ENCODE results near the gene FIZ1.

Gene FIZ1

DNA sequence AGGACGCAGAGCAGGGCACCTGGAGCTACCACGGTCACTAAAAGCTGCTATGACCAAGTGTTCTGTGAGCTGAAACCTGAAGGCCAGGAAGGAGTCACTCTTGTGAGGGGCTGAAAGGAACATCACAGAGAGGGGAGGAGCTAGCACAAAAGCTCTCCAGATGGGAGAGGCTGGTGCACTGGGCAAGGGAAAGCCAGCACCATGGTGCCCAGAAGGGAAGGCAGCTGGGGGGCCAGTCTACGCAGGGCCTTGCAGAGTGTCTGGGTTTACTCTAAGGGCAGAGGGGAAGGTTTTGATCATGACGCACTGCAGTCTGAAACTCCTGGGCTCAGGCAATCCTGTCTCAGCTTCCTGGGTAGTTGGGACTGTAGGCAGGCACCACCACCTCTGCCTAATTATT is 37.4 kb upstream of the FIZ1 start:
- TF ChIP-seq, protein P1, sequence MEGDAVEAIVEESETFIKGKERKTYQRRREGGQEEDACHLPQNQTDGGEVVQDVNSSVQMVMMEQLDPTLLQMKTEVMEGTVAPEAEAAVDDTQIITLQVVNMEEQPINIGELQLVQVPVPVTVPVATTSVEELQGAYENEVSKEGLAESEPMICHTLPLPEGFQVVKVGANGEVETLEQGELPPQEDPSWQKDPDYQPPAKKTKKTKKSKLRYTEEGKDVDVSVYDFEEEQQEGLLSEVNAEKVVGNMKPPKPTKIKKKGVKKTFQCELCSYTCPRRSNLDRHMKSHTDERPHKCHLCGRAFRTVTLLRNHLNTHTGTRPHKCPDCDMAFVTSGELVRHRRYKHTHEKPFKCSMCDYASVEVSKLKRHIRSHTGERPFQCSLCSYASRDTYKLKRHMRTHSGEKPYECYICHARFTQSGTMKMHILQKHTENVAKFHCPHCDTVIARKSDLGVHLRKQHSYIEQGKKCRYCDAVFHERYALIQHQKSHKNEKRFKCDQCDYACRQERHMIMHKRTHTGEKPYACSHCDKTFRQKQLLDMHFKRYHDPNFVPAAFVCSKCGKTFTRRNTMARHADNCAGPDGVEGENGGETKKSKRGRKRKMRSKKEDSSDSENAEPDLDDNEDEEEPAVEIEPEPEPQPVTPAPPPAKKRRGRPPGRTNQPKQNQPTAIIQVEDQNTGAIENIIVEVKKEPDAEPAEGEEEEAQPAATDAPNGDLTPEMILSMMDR (IDR thresholded peaks at IDR 0.05; ENCODE audit: control extremely low read depth, extremely low read depth, low read depth, missing control alignments) = no peak
- ChIA-PET POLR2A (interaction anchor here (0.8 to 2.7 kb wide), 4 partner anchors 11 to 49 kb away, joined by 4 to 8 read pairs (median 4); partner anchors contain the start of genes CCDC106 and U2AF2), CTCF (interaction anchor here (0.9 to 9.0 kb wide), 10 partner anchors 10 to 673 kb away, joined by 3 to 84 read pairs (median 4); partner anchors contain the start of genes CCDC106, U2AF2 and ZNF784)
- no peak for DNase-seq (ENCODE audit: extremely low spot score)

- ChIA-PET POLR2A (interaction anchor here (1.9 to 2.7 kb wide), 2 partner anchors 12 to 19 kb away, joined by 7 to 8 read pairs; partner anchors contain the start of genes CCDC106 and U2AF2), CTCF (interaction anchor here (1.0 to 9.0 kb wide), 6 partner anchors 11 to 30 kb away, joined by 3 to 84 read pairs (median 4); partner anchors contain the start of genes CCDC106, U2AF2 and ZNF784)
- TF ChIP-seq, protein P1 (IDR thresholded peaks at IDR 0.05; ENCODE audit: control extremely low read depth, extremely low read depth, low read depth, missing control alignments) = no peak
- DNase-seq (ENCODE audit: extremely low spot score) = no peak
Observed at GRCh38 chr19:55635856-55636440, 36.6 kb upstream of the FIZ1 start.

DNA sequence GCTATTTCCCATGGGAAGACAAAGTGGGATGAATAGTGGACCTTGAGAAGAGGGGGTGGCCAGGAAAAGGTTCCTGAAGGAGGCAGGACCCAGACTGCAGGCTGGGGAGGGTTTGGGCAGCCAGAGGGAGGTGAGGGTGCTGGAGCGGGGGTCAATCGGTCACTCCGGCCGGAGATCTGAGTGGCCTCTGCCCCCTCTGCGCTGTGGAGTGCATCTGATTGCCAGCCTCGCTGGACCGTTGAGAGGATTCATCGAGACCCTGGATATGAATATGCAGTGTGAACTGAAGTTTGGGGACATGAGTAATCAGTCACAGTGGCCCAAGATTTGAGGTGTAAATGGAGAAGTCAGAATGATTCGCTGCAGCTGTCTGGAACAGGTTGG is 36.0 kb upstream of the FIZ1 start:
- TF ChIP-seq, protein P1 (IDR thresholded peaks at IDR 0.05; ENCODE audit: control extremely low read depth, extremely low read depth, low read depth, missing control alignments) = no peak
- ChIA-PET POLR2A (interaction anchor here (1.9 to 2.7 kb wide), 2 partner anchors 12 to 19 kb away, joined by 7 to 8 read pairs; partner anchors contain the start of genes CCDC106 and U2AF2), CTCF (interaction anchor here (1.0 to 9.0 kb wide), 7 partner anchors 11 to 698 kb away, joined by 3 to 84 read pairs (median 4); partner anchors contain the start of genes CCDC106, U2AF2 and ZNF784)
- no peak for DNase-seq (ENCODE audit: extremely low spot score)

- no peak for DNase-seq (ENCODE audit: extremely low spot score)
- TF ChIP-seq, protein P1 (IDR thresholded peaks at IDR 0.05; ENCODE audit: control extremely low read depth, extremely low read depth, low read depth, missing control alignments) = no peak
- ChIA-PET CTCF (interaction anchor here (1.3 to 9.0 kb wide), 17 partner anchors 9 to 700 kb away, joined by 3 to 109 read pairs (median 19); partner anchors contain the start of genes CCDC106, U2AF2, ZNF581 and ZNF784), POLR2A (interaction anchor here (1.0 to 1.9 kb wide), 2 partner anchors 21 to 52 kb away, joined by 3 to 7 read pairs; partner anchors contain the start of gene U2AF2)
Observed at GRCh38 chr19:55633861-55634260, 34.5 kb upstream of the FIZ1 start.

DNA sequence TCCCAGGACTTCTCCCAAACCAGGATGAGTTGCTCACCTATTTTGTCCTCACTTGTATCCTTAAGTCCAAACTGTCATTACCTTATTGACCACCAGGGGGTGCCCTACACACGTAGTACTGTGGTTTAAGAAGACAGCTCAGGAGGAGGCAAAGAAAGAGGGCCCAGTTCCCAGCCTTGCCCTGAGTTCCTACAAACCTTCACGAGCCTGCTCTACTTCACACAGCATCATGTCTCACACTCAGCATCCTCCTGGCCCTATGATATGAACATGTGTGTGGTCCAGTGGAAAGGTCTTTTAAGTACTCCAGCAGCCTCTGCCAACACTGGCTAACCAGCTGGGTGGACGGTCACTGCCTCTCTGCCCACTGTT is 33.1 kb upstream of the FIZ1 start:
- TF ChIP-seq, protein P1 (IDR thresholded peaks at IDR 0.05; ENCODE audit: control extremely low read depth, extremely low read depth, low read depth, missing control alignments) = peak; percentile 88
- ChIA-PET CTCF (interaction anchor here (0.6 to 9.0 kb wide), 57 partner anchors 9 to 716 kb away, joined by 3 to 109 read pairs (median 4); partner anchors contain the start of genes CCDC106, FIZ1, NAT14 and U2AF2), POLR2A (interaction anchor here (0.5 to 1.7 kb wide), 2 partner anchors 8 to 28 kb away, joined by 4 to 7 read pairs; partner anchors contain the start of genes ZNF784 and ZNF865)
- DNase-seq (ENCODE audit: extremely low spot score) = peak; percentile 66

DNA sequence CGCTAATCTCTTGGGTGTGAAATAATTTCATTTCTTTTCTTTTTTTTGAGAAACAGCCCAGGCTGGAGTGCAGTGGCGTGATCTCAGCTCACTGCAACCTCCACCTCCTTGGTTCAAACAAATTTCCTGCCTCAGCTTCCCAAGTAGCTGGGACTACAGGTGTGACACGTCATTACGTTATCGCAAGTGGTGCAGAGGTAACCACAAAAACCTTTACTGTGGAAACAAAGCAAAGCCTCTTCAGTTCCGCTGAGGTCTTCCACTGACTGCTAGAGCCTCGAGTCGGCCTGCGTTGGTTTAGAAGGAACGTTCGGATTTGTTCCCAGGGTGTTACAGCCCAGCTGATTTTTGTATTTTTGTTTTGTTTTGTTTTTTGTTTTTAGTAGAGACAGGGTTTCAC is 27.0 kb upstream of the FIZ1 start:
- no peak for DNase-seq (ENCODE audit: extremely low spot score)
- ChIA-PET CTCF (interaction anchor here (0.8 to 4.6 kb wide), 11 partner anchors 9 to 159 kb away, joined by 3 to 26 read pairs (median 3); partner anchors contain the start of gene ZNF865), POLR2A (no interaction called here)
- TF ChIP-seq, protein P1 (IDR thresholded peaks at IDR 0.05; ENCODE audit: control extremely low read depth, extremely low read depth, low read depth, missing control alignments) = no peak

All from GM10248 (cell line).